HepG2 (cell line): ENCODE results near the gene JAK1. TPM values are rescaled to one million over a fixed set of nuclear protein-coding genes. Genes with fewer than 3 reads are reported as not detected.

ENCODE experiments used
- EEA1 ChIP-seq: sonication (generic); formaldehyde crosslinking; IDR thresholded peaks from 2 replicates; pipeline ENCODE4 v1.5.1; 2020; ENCODE audit warnings: mild to moderate bottlenecking, missing genetic modification reagents, borderline replicate concordance
- ESRRA ChIP-seq: sonication (generic); formaldehyde crosslinking; IDR thresholded peaks from 2 replicates; pipeline ENCODE4 v1.5.1; 2020; ENCODE audit warnings: mild to moderate bottlenecking, low read depth, missing genetic modification reagents
- GFI1 ChIP-seq: sonication (generic); formaldehyde crosslinking; IDR thresholded peaks from 2 replicates; pipeline ENCODE4 v1.5.0; 2020; ENCODE audit warnings: missing genetic modification reagents, mild to moderate bottlenecking, borderline replicate concordance
- MAZ ChIP-seq, 2 experiments: sonication (generic) in 1 of 2; formaldehyde crosslinking in 1 of 2; IDR thresholded peaks; 2 replicates each; pipeline versions ENCODE4 v1.5.0 to v1.6.1; 2012 to 2020; ENCODE audit warnings: low read depth in 2 of 2, mild to moderate bottlenecking in 2 of 2, borderline replicate concordance in 1 of 2, improper control_type of control experiment in 1 of 2, low read length in 1 of 2, missing genetic modification reagents in 1 of 2, moderate library complexity in 1 of 2
- PAWR ChIP-seq: sonication (generic); formaldehyde crosslinking; IDR thresholded peaks from 2 replicates; pipeline ENCODE4 v1.4.0; 2020; ENCODE audit warnings: missing genetic modification reagents, mild to moderate bottlenecking, borderline replicate concordance
- RXRB ChIP-seq: IDR thresholded peaks from 2 replicates; pipeline ENCODE4 v1.6.1; 2016; ENCODE audit warnings: borderline replicate concordance, missing genetic modification reagents, missing compliant biosample characterization
- SP4 ChIP-seq: sonication (generic); formaldehyde crosslinking; IDR thresholded peaks from 2 replicates; pipeline ENCODE4 v1.8.1; 2023; ENCODE audit warnings: mild to moderate bottlenecking, missing genetic modification reagents
- TP53 ChIP-seq: sonication (generic); formaldehyde crosslinking; conservative IDR thresholded peaks from 2 replicates; pipeline ENCODE4 v1.4.0; 2020; ENCODE audit warnings: missing genetic modification reagents
- ZFP90 ChIP-seq: sonication (generic); formaldehyde crosslinking; IDR thresholded peaks from 2 replicates; pipeline ENCODE4 v1.8.0; 2022; ENCODE audit warnings: missing genetic modification reagents, mild to moderate bottlenecking, inconsistent platforms, borderline replicate concordance
- ZNF740 ChIP-seq: sonication (generic); formaldehyde crosslinking; IDR thresholded peaks from 2 replicates; pipeline ENCODE4 v1.4.0; 2020; ENCODE audit warnings: missing genetic modification reagents
- ZNF761 ChIP-seq: sonication (generic); formaldehyde crosslinking; conservative IDR thresholded peaks from 2 replicates; pipeline ENCODE4 v1.4.0; 2020; ENCODE audit warnings: mild to moderate bottlenecking, missing genetic modification reagents
- ZNF788 ChIP-seq: sonication (generic); formaldehyde crosslinking; IDR thresholded peaks from 2 replicates; pipeline ENCODE4 v1.5.0; 2020; ENCODE audit warnings: mild to moderate bottlenecking, missing genetic modification reagents, borderline replicate concordance
- polyA plus RNA-seq, 8 experiments: library from polyadenylated mRNA; depleted of rRNA in 3 of 8; stranded (reverse) in 7 of 8; unstranded in 1 of 8; fragments of >200 nt; fragmentation: Illumina TruSeq in 4 of 8; extraction: Trizol in 4 of 8; gene quantifications; 2 replicates each; pipeline versions ENCODE4 v1.2.1 to v1.2.3, GENCODE V29; 2011 to 2016; ENCODE audit warnings: low read depth in 4 of 8, missing spikeins in 1 of 8, mixed read lengths in 1 of 8; ENCODE audit not compliant: insufficient read depth in 1 of 8
- total RNA-seq, 5 experiments: library from RNA; depleted of rRNA; stranded (reverse); fragments of >200 nt; fragmentation: Illumina TruSeq; extraction: Trizol; gene quantifications; 2 replicates each; pipeline ENCODE4 v1.2.3, GENCODE V29; 2016; ENCODE audit warnings: low read depth in 1 of 5
- TF ChIP-seq, protein P1 (sequence below): sonication (generic); formaldehyde crosslinking; IDR thresholded peaks from 2 replicates; pipeline ENCODE4 v1.5.0; 2020; ENCODE audit warnings: mild to moderate bottlenecking, missing genetic modification reagents, moderate library complexity
- TF ChIP-seq, protein P2 (sequence below): sonication (generic); formaldehyde crosslinking; IDR thresholded peaks from 2 replicates; pipeline ENCODE4 v1.8.1; 2023; ENCODE audit warnings: mild to moderate bottlenecking, missing genetic modification reagents, borderline replicate concordance
- TF ChIP-seq, protein P3 (sequence below): sonication (generic); formaldehyde crosslinking; IDR thresholded peaks from 2 replicates; pipeline ENCODE4 v1.4.0; 2020; ENCODE audit warnings: mild to moderate bottlenecking, missing genetic modification reagents
- TF ChIP-seq, protein P4 (sequence below): sonication (generic); formaldehyde crosslinking; IDR thresholded peaks from 2 replicates; pipeline ENCODE4 v1.4.0; 2020; ENCODE audit warnings: missing genetic modification reagents

Gene JAK1
- total and polyA plus RNA-seq, 2 of the 13 experiments (the other 11 are each of a cell fraction or from before 2014, with no cell fraction given), result 23.9 to 42.4 TPM

DNA sequence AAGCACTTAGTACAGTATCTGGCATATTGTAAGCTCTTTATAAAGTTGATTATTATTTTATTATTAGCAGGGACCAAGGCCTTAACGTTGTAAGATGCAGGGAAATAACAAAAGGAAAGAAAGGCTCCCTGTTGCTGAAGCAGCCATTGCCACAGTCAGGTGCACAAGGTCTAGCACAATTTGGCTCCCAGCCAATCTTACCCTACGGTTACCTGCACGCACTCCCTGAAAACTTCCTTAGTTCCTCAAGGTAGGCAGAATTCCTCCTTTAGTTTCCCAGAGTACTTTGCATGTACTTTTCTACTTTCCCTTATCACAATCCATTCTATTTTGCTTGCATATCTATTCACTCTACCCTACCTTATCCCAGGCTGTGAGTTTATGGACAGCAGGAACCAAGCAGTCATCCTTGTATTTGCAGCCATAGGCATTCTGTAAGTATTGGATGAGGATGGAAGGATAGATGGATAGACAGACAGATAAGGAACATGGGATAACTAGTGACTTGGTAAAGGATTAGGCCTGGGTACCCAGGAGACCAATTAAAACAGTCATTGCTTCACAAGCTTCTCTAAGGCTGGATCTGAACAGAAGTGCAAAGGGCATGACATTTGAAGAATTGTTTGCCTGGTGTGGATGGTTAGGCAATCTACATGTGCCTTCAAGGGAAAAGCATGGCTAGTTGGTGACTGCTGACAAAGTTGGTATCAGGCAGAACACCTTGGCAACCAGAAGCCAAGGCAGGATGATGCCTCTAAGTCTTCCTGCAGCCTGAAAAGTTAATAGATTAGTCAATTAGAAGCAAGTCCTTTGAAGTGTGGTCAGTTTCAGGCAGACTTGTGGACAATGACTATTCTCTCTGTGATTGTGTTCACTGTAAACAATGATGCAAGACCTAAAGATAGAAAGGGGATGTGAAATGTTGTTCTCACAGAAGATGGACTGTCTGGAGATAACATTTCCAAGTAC is 20.8 kb upstream of the JAK1 start (continued):
- TF ChIP-seq MAZ (IDR thresholded peaks at IDR 0.05; ENCODE audit: borderline replicate concordance, low read depth, low read length) (no peak), MAZ (CRISPR knock-in tag; IDR thresholded peaks at IDR 0.05; ENCODE audit: low read depth) (no peak), TP53 (CRISPR knock-in tag) (no peak), ZFP90 (no peak), RXRB (peak; percentile 73), GFI1 (peak; percentile 59; the same call in 1 of the 2 replicates), ZNF788 (peak; percentile 31; the same call in 1 of the 2 replicates), PAWR (CRISPR knock-in tag) (no peak), EEA1 (CRISPR knock-in tag) (no peak), ESRRA (CRISPR knock-in tag) (0 out of 2 replicates have a peak, but pooled peaks have one; percentile 17), ZNF761 (CRISPR knock-in tag) (no peak), ZNF740 (CRISPR knock-in tag) (no peak), SP4 (CRISPR knock-in tag) (no peak)
- TF ChIP-seq, protein P1, sequence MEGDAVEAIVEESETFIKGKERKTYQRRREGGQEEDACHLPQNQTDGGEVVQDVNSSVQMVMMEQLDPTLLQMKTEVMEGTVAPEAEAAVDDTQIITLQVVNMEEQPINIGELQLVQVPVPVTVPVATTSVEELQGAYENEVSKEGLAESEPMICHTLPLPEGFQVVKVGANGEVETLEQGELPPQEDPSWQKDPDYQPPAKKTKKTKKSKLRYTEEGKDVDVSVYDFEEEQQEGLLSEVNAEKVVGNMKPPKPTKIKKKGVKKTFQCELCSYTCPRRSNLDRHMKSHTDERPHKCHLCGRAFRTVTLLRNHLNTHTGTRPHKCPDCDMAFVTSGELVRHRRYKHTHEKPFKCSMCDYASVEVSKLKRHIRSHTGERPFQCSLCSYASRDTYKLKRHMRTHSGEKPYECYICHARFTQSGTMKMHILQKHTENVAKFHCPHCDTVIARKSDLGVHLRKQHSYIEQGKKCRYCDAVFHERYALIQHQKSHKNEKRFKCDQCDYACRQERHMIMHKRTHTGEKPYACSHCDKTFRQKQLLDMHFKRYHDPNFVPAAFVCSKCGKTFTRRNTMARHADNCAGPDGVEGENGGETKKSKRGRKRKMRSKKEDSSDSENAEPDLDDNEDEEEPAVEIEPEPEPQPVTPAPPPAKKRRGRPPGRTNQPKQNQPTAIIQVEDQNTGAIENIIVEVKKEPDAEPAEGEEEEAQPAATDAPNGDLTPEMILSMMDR, result no peak
- TF ChIP-seq, protein P2, sequence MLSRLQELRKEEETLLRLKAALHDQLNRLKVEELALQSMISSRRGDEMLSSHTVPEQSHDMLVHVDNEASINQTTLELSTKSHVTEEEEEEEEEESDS (CRISPR knock-in tag), result no peak
- TF ChIP-seq, protein P3, sequence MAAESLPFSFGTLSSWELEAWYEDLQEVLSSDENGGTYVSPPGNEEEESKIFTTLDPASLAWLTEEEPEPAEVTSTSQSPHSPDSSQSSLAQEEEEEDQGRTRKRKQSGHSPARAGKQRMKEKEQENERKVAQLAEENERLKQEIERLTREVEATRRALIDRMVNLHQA (CRISPR knock-in tag), result no peak
- TF ChIP-seq, protein P4, sequence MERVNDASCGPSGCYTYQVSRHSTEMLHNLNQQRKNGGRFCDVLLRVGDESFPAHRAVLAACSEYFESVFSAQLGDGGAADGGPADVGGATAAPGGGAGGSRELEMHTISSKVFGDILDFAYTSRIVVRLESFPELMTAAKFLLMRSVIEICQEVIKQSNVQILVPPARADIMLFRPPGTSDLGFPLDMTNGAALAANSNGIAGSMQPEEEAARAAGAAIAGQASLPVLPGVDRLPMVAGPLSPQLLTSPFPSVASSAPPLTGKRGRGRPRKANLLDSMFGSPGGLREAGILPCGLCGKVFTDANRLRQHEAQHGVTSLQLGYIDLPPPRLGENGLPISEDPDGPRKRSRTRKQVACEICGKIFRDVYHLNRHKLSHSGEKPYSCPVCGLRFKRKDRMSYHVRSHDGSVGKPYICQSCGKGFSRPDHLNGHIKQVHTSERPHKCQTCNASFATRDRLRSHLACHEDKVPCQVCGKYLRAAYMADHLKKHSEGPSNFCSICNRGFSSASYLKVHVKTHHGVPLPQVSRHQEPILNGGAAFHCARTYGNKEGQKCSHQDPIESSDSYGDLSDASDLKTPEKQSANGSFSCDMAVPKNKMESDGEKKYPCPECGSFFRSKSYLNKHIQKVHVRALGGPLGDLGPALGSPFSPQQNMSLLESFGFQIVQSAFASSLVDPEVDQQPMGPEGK (CRISPR knock-in tag), result peak; percentile 14; the same call in 1 of the 2 replicates
